Neural cell (in vitro differentiated cells): Measurements from ENCODE around the gene ALPG. TPM values are rescaled to one million over a fixed set of nuclear protein-coding genes. Genes with fewer than 3 reads are reported as not detected.

Experiments used
- H2AFZ ChIP-seq: fragments of 200-600, 300-800 bp; sonication (generic), shearing (Covaris generic); 2 replicates; pipeline ENCODE4 v1.6.0; 2014; ENCODE audit warnings: low read depth, mild to moderate bottlenecking, antibody characterized with exemption, low read length, moderate library complexity
- H3F3A ChIP-seq: fragments of 200-600 bp; shearing (Covaris generic); 2 replicates; pipeline ENCODE4 v1.6.1; 2016; ENCODE audit warnings: mild to moderate bottlenecking, moderate library complexity, mixed read lengths, antibody characterized with exemption, low read length; ENCODE audit not compliant: insufficient read depth, poor library complexity, severe bottlenecking
- H3K27ac ChIP-seq: fragments of 200-600, 300-800 bp; sonication (generic), shearing (Covaris generic); 2 replicates; pipeline ENCODE4 v1.5.1; 2014; ENCODE audit warnings: mild to moderate bottlenecking, low read length, moderate library complexity
- H3K27me3 ChIP-seq: fragments of 300-800, 200-600 bp; sonication (generic), shearing (Covaris generic); 2 replicates; pipeline ENCODE4 v1.6.0; 2014; ENCODE audit warnings: mild to moderate bottlenecking, low read depth, low read length, moderate library complexity; ENCODE audit not compliant: insufficient read depth
- H3K36me3 ChIP-seq: fragments of 300-800, 200-600 bp; sonication (generic), shearing (Covaris generic); 2 replicates; pipeline ENCODE4 v1.5.1; 2014; ENCODE audit warnings: mild to moderate bottlenecking, antibody characterized with exemption, low read length, moderate library complexity; ENCODE audit not compliant: insufficient read depth
- H3K4me2 ChIP-seq: fragments of 300-800, 200-600 bp; sonication (generic), shearing (Covaris generic); 2 replicates; pipeline ENCODE4 v1.6.0; 2014; ENCODE audit warnings: mild to moderate bottlenecking, low read length
- H3K4me3 ChIP-seq: fragments of 300-800, 200-600 bp; sonication (generic), shearing (Covaris generic); 2 replicates; pipeline ENCODE4 v1.5.1; 2014; ENCODE audit warnings: mild to moderate bottlenecking, low read length, moderate library complexity
- H3K79me2 ChIP-seq: fragments of 200-600 bp; shearing (Covaris generic); replicated peaks from 2 replicates; pipeline ENCODE4 v1.6.0; 2014; ENCODE audit warnings: mild to moderate bottlenecking, low read length, moderate library complexity; ENCODE audit not compliant: insufficient read depth
- H3K9ac ChIP-seq: fragments of 300-800, 200-600 bp; sonication (generic), shearing (Covaris generic); 2 replicates; pipeline ENCODE4 v1.6.1; 2016; ENCODE audit warnings: mild to moderate bottlenecking, low read length, mixed read lengths
- H3K9me2 ChIP-seq: fragments of 200-600 bp; shearing (Covaris generic); 2 replicates; pipeline ENCODE4 v1.6.1; 2016; ENCODE audit warnings: mild to moderate bottlenecking, low read length, mixed read lengths; ENCODE audit not compliant: insufficient read depth
- H3K9me3 ChIP-seq: fragments of 200-600, 300-800 bp; sonication (generic), shearing (Covaris generic); 2 replicates; pipeline ENCODE4 v1.6.1; 2016; ENCODE audit warnings: mild to moderate bottlenecking, mixed run types, low read length, moderate library complexity, mixed read lengths
- H4K20me1 ChIP-seq: fragments of 200-600 bp; shearing (Covaris generic); 2 replicates; pipeline ENCODE4 v1.6.1; 2016; ENCODE audit warnings: mild to moderate bottlenecking, mixed run types; ENCODE audit not compliant: insufficient read depth
- EP300 ChIP-seq: fragments of 450-650 bp; conservative IDR thresholded peaks from 2 replicates; pipeline ENCODE4 v1.6.1; 2014; ENCODE audit warnings: antibody characterized with exemption, mild to moderate bottlenecking, moderate library complexity; ENCODE audit not compliant: poor library complexity, severe bottlenecking
- EZH2 ChIP-seq: fragments of 200-600, 300-800 bp; shearing (Covaris generic), sonication (generic); IDR thresholded peaks from 2 replicates; pipeline ENCODE4 v1.6.1; 2014; ENCODE audit warnings: antibody characterized with exemption, low read length, borderline replicate concordance, mild to moderate bottlenecking; ENCODE audit not compliant: insufficient read depth, poor library complexity, severe bottlenecking
- MXI1 ChIP-seq: fragments of 450-650 bp; conservative IDR thresholded peaks from 2 replicates; pipeline ENCODE4 v1.6.1; 2014; ENCODE audit warnings: antibody characterized with exemption, mild to moderate bottlenecking; ENCODE audit not compliant: poor library complexity, severe bottlenecking
- POLR2AphosphoS5 ChIP-seq: IDR thresholded peaks from 2 replicates; pipeline ENCODE4 v1.6.1; 2012
- RAD21 ChIP-seq: fragments of 450-650 bp; conservative IDR thresholded peaks from 2 replicates; pipeline ENCODE4 v1.6.1; 2014; ENCODE audit warnings: antibody characterized with exemption, mild to moderate bottlenecking, moderate library complexity
- SMC3 ChIP-seq: fragments of 450-650 bp; conservative IDR thresholded peaks from 2 replicates; pipeline ENCODE4 v1.6.1; 2014; ENCODE audit warnings: antibody characterized with exemption, mild to moderate bottlenecking, moderate library complexity; ENCODE audit not compliant: poor library complexity
- TAF1 ChIP-seq: IDR thresholded peaks from 2 replicates; pipeline ENCODE4 v1.6.1; 2012; ENCODE audit warnings: low read depth
- polyA plus RNA-seq: library from polyadenylated mRNA; depleted of rRNA; stranded (reverse); fragments of >200 nt; gene quantifications from 2 replicates; pipeline ENCODE4 v1.2.3, GENCODE V29; 2014
- TF ChIP-seq, protein P1 (sequence below): IDR thresholded peaks from 2 replicates; pipeline ENCODE4 v1.6.1; 2012; ENCODE audit warnings: borderline replicate concordance
- TF ChIP-seq, protein P2 (sequence below): fragments of 450-650 bp; IDR thresholded peaks from 2 replicates; pipeline ENCODE4 v1.5.1; 2014; ENCODE audit warnings: antibody characterized with exemption, mild to moderate bottlenecking, moderate library complexity; ENCODE audit not compliant: poor library complexity, severe bottlenecking

The ALPG gene
- polyA plus RNA-seq, 1 donor from 2014 or later = not detected

DNA sequence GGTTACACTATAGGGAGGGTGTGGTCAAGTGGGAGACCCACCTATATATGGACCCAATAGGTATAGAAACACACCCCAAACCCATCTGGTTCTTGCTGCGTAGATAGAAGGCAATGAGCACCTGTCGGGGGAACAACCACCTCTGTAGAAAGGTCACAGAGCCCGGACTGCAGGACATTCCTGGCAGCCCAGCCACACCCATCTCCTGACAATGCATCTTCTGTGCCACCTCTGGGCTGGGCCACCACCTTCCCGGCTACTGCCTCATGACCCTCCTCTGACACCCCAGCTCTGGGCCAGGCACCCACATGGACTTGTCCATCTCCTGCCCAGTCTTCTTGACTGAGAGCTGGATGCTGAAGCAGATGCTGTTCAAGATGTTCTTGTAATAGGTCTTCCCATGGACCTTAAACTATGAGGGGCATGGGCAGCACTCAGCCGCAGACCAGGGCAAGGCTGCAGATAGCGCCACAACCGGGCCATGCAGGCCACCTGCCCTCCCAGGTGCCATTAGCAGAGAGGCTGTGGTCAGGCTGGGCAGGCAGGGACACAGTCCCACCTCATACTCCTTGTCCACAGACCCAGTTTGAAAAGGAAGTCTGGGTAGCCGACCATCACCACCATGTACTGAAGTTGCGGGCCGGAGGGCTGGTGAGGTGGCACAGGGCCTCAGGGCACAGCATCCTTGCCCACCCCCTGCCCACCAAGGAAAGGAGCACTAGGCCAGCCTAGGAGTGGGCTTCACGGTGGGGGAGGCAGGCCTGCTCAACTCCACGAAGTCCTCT, 9.3 kb downstream of the ALPG start:
- no peaks in the 10 kb centered on the region for H3K36me3 ChIP-seq
- H3K4me3 ChIP-seq = no peak overlapping the region
- H3K4me2 ChIP-seq = no peak overlapping the region
- H3K9me3 ChIP-seq = no peaks in the 10 kb centered on the region
- H3K9ac ChIP-seq = no peak overlapping the region
- H3K27me3 ChIP-seq = peaks cover 44% of the 10 kb centered on the region
- H3K27ac ChIP-seq = no peak overlapping the region
- H3F3A ChIP-seq = no peaks in the 10 kb centered on the region
- no peak overlapping the region for H2AFZ ChIP-seq
- TF ChIP-seq EZH2 = no peak
- TF ChIP-seq TAF1 = no peak
- TF ChIP-seq, protein P1, sequence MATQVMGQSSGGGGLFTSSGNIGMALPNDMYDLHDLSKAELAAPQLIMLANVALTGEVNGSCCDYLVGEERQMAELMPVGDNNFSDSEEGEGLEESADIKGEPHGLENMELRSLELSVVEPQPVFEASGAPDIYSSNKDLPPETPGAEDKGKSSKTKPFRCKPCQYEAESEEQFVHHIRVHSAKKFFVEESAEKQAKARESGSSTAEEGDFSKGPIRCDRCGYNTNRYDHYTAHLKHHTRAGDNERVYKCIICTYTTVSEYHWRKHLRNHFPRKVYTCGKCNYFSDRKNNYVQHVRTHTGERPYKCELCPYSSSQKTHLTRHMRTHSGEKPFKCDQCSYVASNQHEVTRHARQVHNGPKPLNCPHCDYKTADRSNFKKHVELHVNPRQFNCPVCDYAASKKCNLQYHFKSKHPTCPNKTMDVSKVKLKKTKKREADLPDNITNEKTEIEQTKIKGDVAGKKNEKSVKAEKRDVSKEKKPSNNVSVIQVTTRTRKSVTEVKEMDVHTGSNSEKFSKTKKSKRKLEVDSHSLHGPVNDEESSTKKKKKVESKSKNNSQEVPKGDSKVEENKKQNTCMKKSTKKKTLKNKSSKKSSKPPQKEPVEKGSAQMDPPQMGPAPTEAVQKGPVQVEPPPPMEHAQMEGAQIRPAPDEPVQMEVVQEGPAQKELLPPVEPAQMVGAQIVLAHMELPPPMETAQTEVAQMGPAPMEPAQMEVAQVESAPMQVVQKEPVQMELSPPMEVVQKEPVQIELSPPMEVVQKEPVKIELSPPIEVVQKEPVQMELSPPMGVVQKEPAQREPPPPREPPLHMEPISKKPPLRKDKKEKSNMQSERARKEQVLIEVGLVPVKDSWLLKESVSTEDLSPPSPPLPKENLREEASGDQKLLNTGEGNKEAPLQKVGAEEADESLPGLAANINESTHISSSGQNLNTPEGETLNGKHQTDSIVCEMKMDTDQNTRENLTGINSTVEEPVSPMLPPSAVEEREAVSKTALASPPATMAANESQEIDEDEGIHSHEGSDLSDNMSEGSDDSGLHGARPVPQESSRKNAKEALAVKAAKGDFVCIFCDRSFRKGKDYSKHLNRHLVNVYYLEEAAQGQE = no peak
- TF ChIP-seq EP300 = no peak
- TF ChIP-seq MXI1 = no peak
- TF ChIP-seq, protein P2, sequence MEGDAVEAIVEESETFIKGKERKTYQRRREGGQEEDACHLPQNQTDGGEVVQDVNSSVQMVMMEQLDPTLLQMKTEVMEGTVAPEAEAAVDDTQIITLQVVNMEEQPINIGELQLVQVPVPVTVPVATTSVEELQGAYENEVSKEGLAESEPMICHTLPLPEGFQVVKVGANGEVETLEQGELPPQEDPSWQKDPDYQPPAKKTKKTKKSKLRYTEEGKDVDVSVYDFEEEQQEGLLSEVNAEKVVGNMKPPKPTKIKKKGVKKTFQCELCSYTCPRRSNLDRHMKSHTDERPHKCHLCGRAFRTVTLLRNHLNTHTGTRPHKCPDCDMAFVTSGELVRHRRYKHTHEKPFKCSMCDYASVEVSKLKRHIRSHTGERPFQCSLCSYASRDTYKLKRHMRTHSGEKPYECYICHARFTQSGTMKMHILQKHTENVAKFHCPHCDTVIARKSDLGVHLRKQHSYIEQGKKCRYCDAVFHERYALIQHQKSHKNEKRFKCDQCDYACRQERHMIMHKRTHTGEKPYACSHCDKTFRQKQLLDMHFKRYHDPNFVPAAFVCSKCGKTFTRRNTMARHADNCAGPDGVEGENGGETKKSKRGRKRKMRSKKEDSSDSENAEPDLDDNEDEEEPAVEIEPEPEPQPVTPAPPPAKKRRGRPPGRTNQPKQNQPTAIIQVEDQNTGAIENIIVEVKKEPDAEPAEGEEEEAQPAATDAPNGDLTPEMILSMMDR = no peak
- no peak for TF ChIP-seq POLR2AphosphoS5
- no peak for TF ChIP-seq RAD21
- TF ChIP-seq SMC3 = no peak
- no peaks in the 10 kb centered on the region for H3K9me2 ChIP-seq
- no peaks in the 10 kb centered on the region for H4K20me1 ChIP-seq
- no peaks in the 10 kb centered on the region for H3K79me2 ChIP-seq

DNA sequence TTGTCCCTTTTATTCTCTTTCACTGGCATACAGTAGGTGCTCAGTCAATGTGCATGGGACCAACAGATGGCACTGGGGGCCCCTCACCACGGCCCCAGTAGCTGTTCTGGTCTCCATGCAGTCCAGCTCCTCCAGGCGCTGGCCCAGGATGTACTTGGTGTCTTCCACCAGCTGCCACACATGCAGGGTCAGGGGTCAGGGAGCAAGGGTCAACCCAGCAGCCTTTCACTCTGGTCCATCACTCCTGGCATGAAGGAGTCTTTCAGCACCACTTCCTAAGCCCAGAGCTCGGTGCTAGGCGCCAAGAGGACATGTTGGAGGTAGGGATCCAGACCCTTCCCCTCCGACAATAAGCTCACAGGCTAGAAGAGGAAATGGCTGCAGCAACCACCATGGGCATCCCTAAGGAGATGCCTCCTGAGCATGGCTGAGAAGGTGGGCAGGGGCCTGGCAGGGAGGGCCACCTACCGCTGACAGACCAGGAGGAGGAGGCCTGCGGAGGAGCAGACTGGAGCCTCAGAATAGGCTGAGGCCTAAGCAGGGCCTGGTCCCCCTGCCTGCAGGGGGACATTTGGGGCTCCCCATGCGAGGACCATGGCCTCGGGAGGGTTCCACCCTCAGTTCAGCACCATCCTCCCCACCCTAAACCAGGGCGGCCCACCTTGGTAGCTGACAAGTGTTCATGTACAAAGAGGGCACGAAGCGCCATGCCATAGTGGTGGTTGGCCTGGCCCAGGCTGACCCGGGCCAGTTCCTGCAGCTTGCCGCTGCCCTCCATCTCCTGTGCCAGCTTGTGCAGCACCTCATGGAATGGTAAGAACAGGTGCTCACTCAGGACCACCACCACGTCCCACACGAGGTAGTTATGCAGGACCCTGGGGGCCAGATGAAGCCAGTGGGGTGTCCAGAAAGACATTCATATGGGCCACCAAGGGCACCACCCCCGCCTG, 10.2 kb downstream of the ALPG start:
- no peak overlapping the region for H3K27ac ChIP-seq
- H3K79me2 ChIP-seq = no peaks in the 10 kb centered on the region
- no peak overlapping the region for H3K4me2 ChIP-seq
- H3K9ac ChIP-seq = no peak overlapping the region
- no peaks in the 10 kb centered on the region for H4K20me1 ChIP-seq
- no peak overlapping the region for H3K4me3 ChIP-seq
- H2AFZ ChIP-seq = no peak overlapping the region
- H3K9me3 ChIP-seq = peaks cover 6% of the 10 kb centered on the region
- H3K36me3 ChIP-seq = no peaks in the 10 kb centered on the region
- H3K27me3 ChIP-seq = peaks cover 53% of the 10 kb centered on the region
- TF ChIP-seq EP300 = no peak
- TF ChIP-seq POLR2AphosphoS5 = no peak
- TF ChIP-seq EZH2 = no peak
- TF ChIP-seq, protein P2 = no peak
- no peak for TF ChIP-seq TAF1
- TF ChIP-seq MXI1 = no peak
- TF ChIP-seq SMC3 = no peak
- TF ChIP-seq, protein P1 = no peak
- no peak for TF ChIP-seq RAD21
- H3F3A ChIP-seq = no peaks in the 10 kb centered on the region
- H3K9me2 ChIP-seq = no peaks in the 10 kb centered on the region
